ENCODE results near the gene SFTPB. TPM values are rescaled to one million over a fixed set of nuclear protein-coding genes. Genes with fewer than 3 reads are reported as not detected.

The SFTPB gene
- total and polyA plus RNA-seq, 5 donors from 2014 or later = not detected

- ATAC-seq (ENCODE audit: low read depth in 2 of 2) (no peak), DNase-seq (no peak)
- Mint-ChIP-seq H3K9me3 (no peaks in the 10 kb centered on the region), H3K36me3 (no peaks in the 10 kb centered on the region), H3K27ac (no peak overlapping the region), H3K27me3 (no peaks in the 10 kb centered on the region), H3K4me1 (peaks cover 0 to 2% (median 0%) of the 10 kb centered on the region in 4 donors), H3K4me3 (peak overlapping the region in 1 of 4 donors; percentile 17)
- Histone ChIP-seq H3K36me3 (ENCODE audit: control insufficient read depth, insufficient read depth, low read length) (no peaks in the 10 kb centered on the region), H3K27ac (ENCODE audit: insufficient read depth, low read length, poor library complexity, severe bottlenecking) (no peak overlapping the region), H3K4me3 (ENCODE audit: low read depth, low read length) (no peak overlapping the region), H3K4me1 (ENCODE audit: control insufficient read depth, insufficient read depth, low read length, poor library complexity, severe bottlenecking) (no peaks in the 10 kb centered on the region), H3K27me3 (ENCODE audit: control insufficient read depth, insufficient read depth, low read length) (no peaks in the 10 kb centered on the region), H3K9me3 (ENCODE audit: control insufficient read depth in 2 of 2, low read length in 2 of 2) (no peaks in the 10 kb centered on the region)
These were observed 24.1 kb upstream of the SFTPB start for GRCh38 chr2:85692039-85692645.

GRCh38 chr2:85690932-85691331, 22.9 kb upstream of the SFTPB start:
- Mint-ChIP-seq H3K9me3 (no peaks in the 10 kb centered on the region), H3K27me3 (peaks cover 5% of the 10 kb centered on the region), H3K4me3 (no peak overlapping the region), H3K27ac (peak overlapping the region in 1 of 3 donors; percentile 40), H3K36me3 (no peaks in the 10 kb centered on the region), H3K4me1 (peaks cover 0 to 2% (median 0%) of the 10 kb centered on the region in 4 donors)
- Histone ChIP-seq H3K4me3 (ENCODE audit: low read depth, low read length) (no peak overlapping the region), H3K27ac (ENCODE audit: insufficient read depth, low read length, poor library complexity, severe bottlenecking) (no peak overlapping the region), H3K36me3 (ENCODE audit: control insufficient read depth, insufficient read depth, low read length) (no peaks in the 10 kb centered on the region), H3K9me3 (ENCODE audit: control insufficient read depth in 2 of 2, low read length in 2 of 2) (no peaks in the 10 kb centered on the region), H3K4me1 (ENCODE audit: control insufficient read depth, insufficient read depth, low read length, poor library complexity, severe bottlenecking) (no peaks in the 10 kb centered on the region), H3K27me3 (ENCODE audit: control insufficient read depth, insufficient read depth, low read length) (no peaks in the 10 kb centered on the region)
- ATAC-seq (ENCODE audit: low read depth in 2 of 2) = no peak
- DNase-seq = no peak

DNA sequence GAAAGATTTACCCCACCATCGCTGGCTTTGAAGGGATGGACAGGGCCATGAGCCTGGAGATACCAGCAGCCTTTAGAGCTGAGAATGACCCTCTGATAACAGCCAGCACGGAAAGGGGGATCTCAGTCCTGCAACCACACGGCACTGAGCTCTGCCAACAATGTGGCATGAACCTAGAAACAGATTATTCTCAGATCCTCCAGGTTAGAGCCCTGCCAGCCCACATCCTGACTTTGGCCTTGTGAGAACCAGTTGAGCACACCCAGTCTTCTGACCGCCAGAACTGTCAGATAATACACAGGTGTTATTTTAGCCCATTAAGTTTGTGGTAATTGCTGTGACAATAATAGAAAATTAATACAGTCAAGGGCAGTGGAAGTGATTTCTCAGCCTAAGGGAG, 16.8 kb upstream of the SFTPB start:
- ATAC-seq (ENCODE audit: low read depth in 2 of 2) = no peak
- no peak for DNase-seq
- Mint-ChIP-seq H3K36me3 (no peaks in the 10 kb centered on the region), H3K9me3 (no peaks in the 10 kb centered on the region), H3K4me3 (no peak overlapping the region), H3K27me3 (peaks cover 8% of the 10 kb centered on the region), H3K4me1 (peaks cover 0 to 2% (median 0%) of the 10 kb centered on the region in 4 donors), H3K27ac (no peak overlapping the region)
- Histone ChIP-seq H3K4me1 (ENCODE audit: control insufficient read depth, insufficient read depth, low read length, poor library complexity, severe bottlenecking) (no peaks in the 10 kb centered on the region), H3K9me3 (ENCODE audit: control insufficient read depth in 2 of 2, low read length in 2 of 2) (no peaks in the 10 kb centered on the region), H3K27ac (ENCODE audit: insufficient read depth, low read length, poor library complexity, severe bottlenecking) (no peak overlapping the region), H3K36me3 (ENCODE audit: control insufficient read depth, insufficient read depth, low read length) (no peaks in the 10 kb centered on the region), H3K27me3 (ENCODE audit: control insufficient read depth, insufficient read depth, low read length) (peaks cover 2% of the 10 kb centered on the region), H3K4me3 (ENCODE audit: low read depth, low read length) (no peak overlapping the region)

DNA sequence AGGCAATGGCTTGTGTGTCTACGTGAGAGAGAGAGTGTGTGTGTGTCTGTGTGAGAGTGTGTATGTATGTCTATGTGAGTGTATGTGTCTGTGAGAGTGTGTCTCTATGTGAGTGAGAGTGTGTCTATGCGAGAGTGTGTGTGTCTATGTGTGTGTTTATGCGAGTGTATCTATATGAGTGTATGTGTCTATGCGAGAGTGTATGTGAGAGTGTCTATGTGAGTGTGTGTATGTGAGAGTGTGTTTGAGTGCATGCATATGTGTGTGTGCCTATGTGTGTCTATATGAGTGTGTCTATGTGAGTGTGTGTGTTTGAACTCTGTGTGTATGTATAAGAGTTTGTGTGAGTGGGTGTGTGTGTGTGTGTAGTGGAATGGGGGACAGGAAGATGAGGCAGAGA, 16.4 kb upstream of the SFTPB start:
- Mint-ChIP-seq H3K9me3 (no peaks in the 10 kb centered on the region), H3K4me1 (peaks cover 0 to 2% (median 2%) of the 10 kb centered on the region in 4 donors), H3K27ac (no peak overlapping the region), H3K36me3 (no peaks in the 10 kb centered on the region), H3K4me3 (no peak overlapping the region), H3K27me3 (peaks cover 8% of the 10 kb centered on the region)
- no peaks in the 10 kb centered on the region for H3K9me3 ChIP-seq (ENCODE audit: control insufficient read depth in 2 of 2, low read length in 2 of 2)
- no peak overlapping the region for H3K27ac ChIP-seq (ENCODE audit: insufficient read depth, low read length, poor library complexity, severe bottlenecking)
- H3K27me3 ChIP-seq (ENCODE audit: control insufficient read depth, insufficient read depth, low read length) = peaks cover 2% of the 10 kb centered on the region
- peaks cover under 1% of the 10 kb centered on the region for H3K4me1 ChIP-seq (ENCODE audit: control insufficient read depth, insufficient read depth, low read length, poor library complexity, severe bottlenecking)
- no peaks in the 10 kb centered on the region for H3K36me3 ChIP-seq (ENCODE audit: control insufficient read depth, insufficient read depth, low read length)
- ATAC-seq (ENCODE audit: low read depth in 2 of 2) (no peak), DNase-seq (no peak)
- no peak overlapping the region for H3K4me3 ChIP-seq (ENCODE audit: low read depth, low read length)

- H3K4me1 ChIP-seq (ENCODE audit: control insufficient read depth, insufficient read depth, low read length, poor library complexity, severe bottlenecking) = peaks cover 6% of the 10 kb centered on the region
- no peaks in the 10 kb centered on the region for H3K9me3 Mint-ChIP-seq
- no peak overlapping the region for H3K4me3 Mint-ChIP-seq
- ATAC-seq (ENCODE audit: low read depth in 2 of 2) = no peak
- H3K36me3 ChIP-seq (ENCODE audit: control insufficient read depth, insufficient read depth, low read length) = no peaks in the 10 kb centered on the region
- H3K27ac ChIP-seq (ENCODE audit: insufficient read depth, low read length, poor library complexity, severe bottlenecking) = no peak overlapping the region
- no peak overlapping the region for H3K27ac Mint-ChIP-seq
- H3K36me3 Mint-ChIP-seq = no peaks in the 10 kb centered on the region
- no peak overlapping the region for H3K4me3 ChIP-seq (ENCODE audit: low read depth, low read length)
- DNase-seq = no peak
- H3K9me3 ChIP-seq (ENCODE audit: control insufficient read depth in 2 of 2, low read length in 2 of 2) = no peaks in the 10 kb centered on the region
- peaks cover 2% of the 10 kb centered on the region for H3K27me3 ChIP-seq (ENCODE audit: control insufficient read depth, insufficient read depth, low read length)
- peaks cover 0 to 9% (median 4%) of the 10 kb centered on the region in 4 donors for H3K4me1 Mint-ChIP-seq
- H3K27me3 Mint-ChIP-seq = peaks cover 12% of the 10 kb centered on the region
These were observed 14.4 kb upstream of the SFTPB start for GRCh38 chr2:85682378-85682777.

DNA sequence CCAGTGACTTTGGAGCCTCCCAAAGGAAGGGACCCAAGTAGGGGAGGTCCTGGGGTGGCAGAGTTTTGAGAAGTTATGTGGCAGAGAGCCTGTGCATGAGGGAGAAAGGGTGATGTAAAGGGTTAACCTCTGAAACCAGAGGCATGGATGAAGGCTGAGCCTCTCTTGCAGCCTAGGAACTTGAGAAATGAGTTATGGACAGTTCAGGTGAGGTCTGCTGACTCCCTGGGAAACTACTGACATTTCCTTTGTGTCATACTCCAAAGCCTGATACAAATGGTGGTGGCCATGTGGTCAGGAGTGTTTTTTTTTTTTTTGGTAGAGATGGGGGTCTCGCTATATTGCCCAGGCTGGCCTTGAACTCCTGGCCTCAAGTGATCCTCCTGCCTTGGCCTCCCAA, 13.8 kb upstream of the SFTPB start:
- H3K27ac ChIP-seq (ENCODE audit: insufficient read depth, low read length, poor library complexity, severe bottlenecking) = no peak overlapping the region
- no peaks in the 10 kb centered on the region for H3K9me3 ChIP-seq (ENCODE audit: control insufficient read depth in 2 of 2, low read length in 2 of 2)
- H3K27ac Mint-ChIP-seq = no peak overlapping the region
- H3K4me1 ChIP-seq (ENCODE audit: control insufficient read depth, insufficient read depth, low read length, poor library complexity, severe bottlenecking) = peaks cover 6% of the 10 kb centered on the region
- no peaks in the 10 kb centered on the region for H3K36me3 Mint-ChIP-seq
- H3K27me3 Mint-ChIP-seq = peaks cover 12% of the 10 kb centered on the region
- no peaks in the 10 kb centered on the region for H3K36me3 ChIP-seq (ENCODE audit: control insufficient read depth, insufficient read depth, low read length)
- H3K4me1 Mint-ChIP-seq = peaks cover 0 to 9% (median 4%) of the 10 kb centered on the region in 4 donors
- peaks cover 2% of the 10 kb centered on the region for H3K27me3 ChIP-seq (ENCODE audit: control insufficient read depth, insufficient read depth, low read length)
- no peak for DNase-seq
- no peak overlapping the region for H3K4me3 ChIP-seq (ENCODE audit: low read depth, low read length)
- no peak for ATAC-seq (ENCODE audit: low read depth in 2 of 2)
- H3K9me3 Mint-ChIP-seq = no peaks in the 10 kb centered on the region
- no peak overlapping the region for H3K4me3 Mint-ChIP-seq

DNA sequence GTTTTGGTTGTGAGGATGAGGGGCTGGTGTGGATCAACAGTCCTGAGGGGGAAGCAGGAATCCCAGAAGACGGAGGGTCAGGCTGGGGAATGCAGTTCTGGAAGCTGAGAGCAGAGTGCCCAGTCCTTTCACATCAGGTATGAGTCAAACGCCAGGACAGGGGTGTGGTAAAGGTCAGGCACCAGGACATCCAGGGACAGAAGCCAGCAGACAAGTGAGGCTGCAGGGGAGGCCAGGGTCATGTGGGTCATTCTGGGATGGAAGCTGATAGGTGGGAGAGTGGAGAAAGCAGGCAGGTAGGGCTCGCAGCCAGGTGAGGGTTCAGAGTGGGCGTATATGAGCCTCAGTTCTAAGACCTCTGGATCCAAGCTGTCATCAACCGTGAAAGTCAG, 13.4 kb upstream of the SFTPB start:
- peaks cover 0 to 9% (median 4%) of the 10 kb centered on the region in 4 donors for H3K4me1 Mint-ChIP-seq
- no peak overlapping the region for H3K27ac Mint-ChIP-seq
- peaks cover 11% of the 10 kb centered on the region for H3K27me3 Mint-ChIP-seq
- no peaks in the 10 kb centered on the region for H3K36me3 ChIP-seq (ENCODE audit: control insufficient read depth, insufficient read depth, low read length)
- no peak for DNase-seq
- peaks cover 6% of the 10 kb centered on the region for H3K4me1 ChIP-seq (ENCODE audit: control insufficient read depth, insufficient read depth, low read length, poor library complexity, severe bottlenecking)
- H3K4me3 Mint-ChIP-seq = no peak overlapping the region
- H3K27ac ChIP-seq (ENCODE audit: insufficient read depth, low read length, poor library complexity, severe bottlenecking) = no peak overlapping the region
- no peaks in the 10 kb centered on the region for H3K36me3 Mint-ChIP-seq
- H3K9me3 Mint-ChIP-seq = no peaks in the 10 kb centered on the region
- peaks cover 2% of the 10 kb centered on the region for H3K27me3 ChIP-seq (ENCODE audit: control insufficient read depth, insufficient read depth, low read length)
- ATAC-seq (ENCODE audit: low read depth in 2 of 2) = no peak
- H3K9me3 ChIP-seq (ENCODE audit: control insufficient read depth in 2 of 2, low read length in 2 of 2) = no peaks in the 10 kb centered on the region
- H3K4me3 ChIP-seq (ENCODE audit: low read depth, low read length) = no peak overlapping the region

DNA sequence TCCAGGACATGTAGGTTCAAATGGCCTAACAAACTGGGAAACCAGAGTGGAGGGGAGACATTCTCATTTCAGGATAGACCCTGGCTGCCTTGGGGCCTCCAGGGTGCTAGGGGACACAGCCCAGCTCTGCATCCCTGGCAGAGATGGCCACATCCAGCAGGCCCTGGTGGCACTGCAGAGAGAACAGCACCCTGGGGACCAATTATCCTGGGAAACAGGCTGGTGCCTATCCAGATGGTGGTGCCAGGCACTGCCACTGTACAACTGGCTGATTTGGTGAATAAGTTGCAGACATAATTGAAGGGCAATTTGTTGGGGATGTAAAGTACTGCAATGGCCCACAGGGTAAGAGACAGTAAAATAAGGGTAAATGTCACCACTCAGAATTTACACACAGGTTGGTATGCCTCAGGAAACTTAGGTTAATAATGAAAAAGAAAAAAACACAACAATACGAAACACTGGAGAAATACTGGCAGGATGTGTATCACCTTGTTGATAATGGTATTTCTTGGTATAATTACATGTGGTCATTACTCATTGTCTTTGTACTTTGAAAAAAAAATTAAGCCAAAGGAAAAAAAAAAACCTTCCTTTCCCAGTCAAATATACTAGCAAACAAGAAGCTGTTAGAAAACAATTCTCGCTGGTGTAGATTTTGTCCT, 12.8 kb upstream of the SFTPB start:
- DNase-seq (peak in 1 of 3 donors; percentile 28), ATAC-seq (ENCODE audit: low read depth in 2 of 2) (no peak)
- H3K36me3 ChIP-seq (ENCODE audit: control insufficient read depth, insufficient read depth, low read length) = no peaks in the 10 kb centered on the region
- no peak overlapping the region for H3K4me3 ChIP-seq (ENCODE audit: low read depth, low read length)
- no peak overlapping the region for H3K27ac ChIP-seq (ENCODE audit: insufficient read depth, low read length, poor library complexity, severe bottlenecking)
- peaks cover 0 to 9% (median 4%) of the 10 kb centered on the region in 4 donors for H3K4me1 Mint-ChIP-seq
- H3K27me3 ChIP-seq (ENCODE audit: control insufficient read depth, insufficient read depth, low read length) = peaks cover 2% of the 10 kb centered on the region
- H3K4me3 Mint-ChIP-seq = no peak overlapping the region
- H3K27ac Mint-ChIP-seq = no peak overlapping the region
- no peaks in the 10 kb centered on the region for H3K36me3 Mint-ChIP-seq
- H3K9me3 Mint-ChIP-seq = no peaks in the 10 kb centered on the region
- no peaks in the 10 kb centered on the region for H3K9me3 ChIP-seq (ENCODE audit: control insufficient read depth in 2 of 2, low read length in 2 of 2)
- peaks cover 6% of the 10 kb centered on the region for H3K4me1 ChIP-seq (ENCODE audit: control insufficient read depth, insufficient read depth, low read length, poor library complexity, severe bottlenecking)
- H3K27me3 Mint-ChIP-seq = peaks cover 6% of the 10 kb centered on the region
